Frontal cortex (tissue), 4 donors: ENCODE results near the gene SERINC3. TPM values are rescaled to one million over a fixed set of nuclear protein-coding genes. Genes with fewer than 3 reads are reported as not detected.

Source experiments
- DNase-seq, 2 donors: peaks; one replicate each; pipeline ENCODE4 v3.0.0; 2012; ENCODE audit warnings: low spot score in 2 of 2
- FAIRE-seq: peaks from 2 replicates; lab custom pipeline; 2012; peaks lifted over from hg19 to GRCh38; lab: Jason Lieb, UNC
- total RNA-seq: library from RNA; depleted of rRNA; stranded (reverse); fragments of >200 nt; gene quantifications from one replicate; pipeline ENCODE4 v1.2.3, GENCODE V29; 2014
- donor health status: control.
- donor health status: control.
- donor health status: control.

Gene SERINC3
- total RNA-seq, 1 donor from 2014 or later, result 89.7 TPM

- no peak for DNase-seq
- no peak for FAIRE-seq
Observed at GRCh38 chr20:44471481-44471882, 50.4 kb downstream of the SERINC3 start.

DNA sequence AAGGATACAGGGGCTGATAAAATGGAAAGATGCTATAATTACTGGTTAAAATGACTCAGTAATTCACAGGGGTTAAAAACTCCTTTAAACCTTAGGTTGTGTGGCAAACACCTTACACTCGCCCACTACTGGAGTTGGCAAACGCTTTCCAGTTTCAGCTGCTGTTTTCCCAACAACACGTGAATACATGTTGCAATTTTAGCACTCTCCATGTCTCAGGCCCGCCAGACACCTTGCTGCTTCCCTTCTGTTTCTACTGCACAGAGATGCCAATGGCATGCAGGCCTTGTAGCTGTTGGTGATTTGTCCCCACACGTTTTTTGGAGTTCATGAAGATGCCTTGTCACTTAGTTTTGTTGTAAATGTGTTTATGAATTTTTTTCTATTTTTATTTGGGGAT lies 51.5 kb downstream of the SERINC3 start:
- DNase-seq (no peak), FAIRE-seq (no peak)

- FAIRE-seq (no peak), DNase-seq (no peak)
Observed at GRCh38 chr20:44468044-44468782, 53.7 kb downstream of the SERINC3 start.

DNA sequence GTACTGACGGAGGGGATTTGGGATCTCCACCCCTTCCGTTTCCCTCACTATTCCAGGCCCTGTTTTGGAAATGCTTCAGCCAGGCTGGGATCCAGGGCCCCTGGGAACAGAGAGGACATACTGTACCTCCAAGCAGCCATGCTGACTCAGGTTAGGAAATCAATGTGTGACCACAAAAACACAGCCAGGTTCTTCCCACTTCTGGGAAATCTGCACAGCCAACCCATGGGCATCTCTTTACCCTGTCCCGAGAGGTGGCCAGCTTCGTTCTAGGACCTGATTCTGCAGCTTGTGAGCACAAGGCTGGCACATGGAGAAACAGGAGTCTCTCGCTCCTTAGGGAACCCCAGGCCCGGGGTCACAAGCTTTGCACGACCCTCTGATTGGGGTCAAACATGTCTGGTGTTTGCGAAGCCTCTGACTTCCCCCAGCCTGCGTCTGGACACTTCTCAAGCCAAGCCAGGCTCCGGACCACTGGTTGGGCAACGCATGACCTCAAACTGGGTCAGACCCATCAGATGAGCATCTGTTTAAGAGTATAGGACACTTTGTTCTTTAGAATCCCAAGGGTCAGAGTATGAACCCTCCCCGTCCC lies 54.5 kb downstream of the SERINC3 start:
- DNase-seq (no peak), FAIRE-seq (no peak)

- FAIRE-seq (no peak), DNase-seq (no peak)
Observed at GRCh38 chr20:44465001-44465560, 56.8 kb downstream of the SERINC3 start.

GRCh38 chr20:44464514-44464913 lies 57.4 kb downstream of the SERINC3 start:
- FAIRE-seq, result no peak

DNA sequence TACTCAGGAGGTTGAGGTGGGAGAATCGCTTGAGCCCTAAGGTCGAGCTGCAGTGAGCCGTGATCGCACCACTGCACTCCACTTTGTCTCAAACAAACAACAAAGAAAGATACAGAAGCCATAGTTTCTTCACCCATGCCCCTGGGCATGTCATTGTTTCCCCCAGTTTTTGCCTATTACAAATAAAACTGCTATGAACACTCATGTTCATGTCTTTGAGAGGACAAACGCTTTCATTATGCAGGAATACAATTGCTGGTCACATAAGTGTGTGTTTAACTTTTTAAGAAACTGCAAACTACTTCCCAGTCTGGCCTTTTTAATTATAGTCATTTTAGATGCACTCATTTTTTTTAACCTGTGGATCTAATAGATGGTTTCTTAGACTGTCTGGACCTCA lies 58.4 kb downstream of the SERINC3 start:
- FAIRE-seq, result no peak
- no peak for DNase-seq

More at GRCh38 chr20:44464514-44464913, 57.4 kb downstream of the SERINC3 start:
- DNase-seq, result no peak

DNA sequence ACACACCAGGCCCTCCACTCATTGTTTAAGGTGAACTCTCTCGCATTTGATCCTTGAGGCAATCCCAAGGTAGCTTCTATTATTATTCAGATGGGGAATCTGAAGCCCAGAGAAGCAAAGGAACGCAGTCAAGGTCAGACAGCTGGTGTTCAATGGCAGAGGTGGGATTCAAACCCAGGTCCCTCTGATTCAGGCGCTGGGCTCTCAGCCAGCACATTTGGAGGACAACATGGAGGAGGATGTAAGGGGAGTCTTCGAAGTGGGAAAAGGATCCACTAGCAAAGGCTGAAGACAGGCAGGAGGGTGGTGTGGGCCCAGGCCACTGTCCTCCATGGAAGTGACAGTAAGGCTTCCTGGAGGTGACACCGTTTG lies 60.1 kb downstream of the SERINC3 start:
- DNase-seq (no peak), FAIRE-seq (no peak)

- FAIRE-seq (no peak), DNase-seq (no peak)
Observed at GRCh38 chr20:44461142-44461802, 60.6 kb downstream of the SERINC3 start.

DNA sequence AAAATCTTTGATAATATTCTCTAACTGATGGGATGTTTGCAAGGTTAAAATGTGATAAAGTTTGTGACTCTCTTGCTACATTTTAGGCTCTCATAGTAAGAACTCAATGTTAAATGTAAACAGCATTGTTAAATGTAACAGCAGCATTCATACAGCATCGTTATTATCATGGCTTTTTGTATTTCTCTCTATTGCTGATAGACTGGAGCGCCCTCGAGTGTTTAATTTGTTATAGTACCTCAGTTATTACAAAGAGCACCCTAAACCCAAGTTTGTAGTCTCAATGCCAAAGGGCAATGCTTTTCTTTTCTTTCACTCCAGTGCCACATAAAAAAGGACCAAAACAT lies 61.1 kb downstream of the SERINC3 start:
- peak in 1 of 2 donors; percentile 15 for DNase-seq
- FAIRE-seq, result no peak

DNA sequence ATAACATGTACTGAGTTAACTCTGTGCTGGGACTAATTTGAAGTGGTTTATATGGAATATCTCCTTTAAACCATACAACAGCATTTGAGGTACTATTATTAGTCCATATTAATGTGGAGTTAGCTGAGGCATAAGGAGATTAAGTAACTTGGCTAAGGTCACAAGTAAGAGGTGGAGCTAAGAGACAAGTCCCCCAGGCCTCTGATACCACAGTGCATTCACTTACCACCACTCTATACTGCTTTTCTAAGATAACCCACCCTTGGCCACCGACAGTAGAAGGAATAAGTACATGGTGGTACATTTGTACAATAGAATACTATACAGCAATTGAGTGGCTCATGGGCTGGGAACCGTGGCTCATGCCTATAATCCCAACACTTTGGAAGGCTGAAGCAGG lies 62.6 kb downstream of the SERINC3 start:
- no peak for FAIRE-seq
- DNase-seq, result no peak

DNA sequence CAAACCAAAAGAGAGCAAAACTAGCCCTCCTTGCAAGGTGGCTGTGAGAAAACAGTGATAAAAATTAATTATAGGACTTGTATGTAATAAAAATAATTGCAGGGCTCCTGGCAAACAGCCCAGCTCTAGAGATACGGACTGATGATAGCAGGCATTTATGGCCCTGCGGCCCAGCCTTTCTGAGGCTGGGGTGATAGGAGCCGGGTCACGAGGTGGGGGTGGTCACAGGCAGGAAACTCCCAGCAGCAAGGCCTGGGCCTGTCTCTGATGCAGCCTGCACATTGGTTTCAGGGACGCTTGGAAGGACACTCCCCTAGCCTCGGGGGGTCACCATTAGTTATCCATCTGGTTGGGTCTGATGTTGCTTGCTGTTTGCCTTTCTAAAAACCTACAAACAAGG lies 64.9 kb downstream of the SERINC3 start:
- FAIRE-seq, result no peak
- DNase-seq, result no peak

GRCh38 chr20:44456611-44457010 lies 65.3 kb downstream of the SERINC3 start:
- no peak for FAIRE-seq
- no peak for DNase-seq

GRCh38 chr20:44455126-44455525 lies 66.7 kb downstream of the SERINC3 start:
- no peak for DNase-seq
- no peak for FAIRE-seq

DNA sequence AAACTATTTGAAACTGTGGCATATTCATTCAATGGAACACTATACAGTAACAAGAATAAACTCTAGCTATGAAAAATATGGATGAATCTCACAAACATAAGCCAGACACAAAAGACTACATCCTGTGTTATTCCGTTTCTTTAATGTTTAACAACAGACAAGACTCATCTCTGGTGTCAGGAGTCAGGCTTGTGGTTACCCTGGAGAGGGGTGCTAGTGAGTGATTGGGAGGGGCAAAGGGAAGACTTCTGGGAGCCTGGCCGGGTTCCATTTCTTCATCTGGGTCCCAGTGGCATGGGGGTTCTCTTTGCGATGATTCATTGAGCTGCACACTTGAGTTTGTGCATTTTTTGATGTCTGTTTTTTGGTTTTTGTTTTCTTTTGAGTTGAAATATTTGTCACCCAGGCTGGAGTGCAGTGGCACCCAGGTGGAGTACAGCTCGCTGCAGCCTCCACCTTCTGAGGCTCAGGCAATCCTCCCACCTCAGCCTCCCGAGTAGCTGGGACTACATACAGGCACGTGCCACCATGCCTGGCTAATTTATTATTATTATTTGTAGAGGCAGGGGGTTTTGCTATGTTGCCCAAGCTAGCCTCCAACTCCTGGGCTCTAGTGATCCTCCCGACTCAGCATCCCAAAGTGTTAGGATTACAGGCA lies 67.4 kb downstream of the SERINC3 start:
- FAIRE-seq, result no peak

GRCh38 chr20:44450903-44451450 lies 70.9 kb downstream of the SERINC3 start:
- no peak for FAIRE-seq
- no peak for DNase-seq

More for the DNA sequence above, 67.4 kb downstream of the SERINC3 start:
- DNase-seq, result no peak

DNA sequence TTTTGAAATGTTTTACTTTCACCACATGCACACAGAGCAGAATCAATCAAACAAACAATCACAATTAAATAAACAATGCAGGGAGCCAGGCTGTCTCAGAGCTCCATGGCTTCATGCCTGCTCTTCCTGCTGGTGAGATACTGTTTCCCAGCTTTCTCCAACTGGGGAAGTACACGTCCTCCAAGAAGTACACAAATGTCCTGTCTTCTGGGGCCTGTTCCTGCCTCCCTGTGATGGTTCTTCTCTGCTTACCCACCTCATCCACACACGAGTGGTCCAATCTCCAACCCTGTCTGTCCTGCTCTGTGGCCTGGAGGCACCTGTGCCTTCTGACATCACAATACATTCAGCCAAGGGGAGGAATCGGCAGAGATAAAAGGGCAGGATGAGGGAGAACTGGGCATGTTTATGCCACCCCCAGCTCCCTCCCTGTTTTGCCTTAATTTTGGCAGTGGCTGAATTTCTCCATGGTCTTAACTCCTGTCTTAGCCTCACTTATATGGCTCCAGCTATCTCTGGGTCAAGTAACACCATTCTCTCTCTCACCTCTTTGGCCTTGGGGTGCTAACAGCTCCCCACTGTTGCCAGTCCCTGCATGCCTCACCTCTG lies 71.5 kb downstream of the SERINC3 start:
- FAIRE-seq (no peak), DNase-seq (no peak)

DNA sequence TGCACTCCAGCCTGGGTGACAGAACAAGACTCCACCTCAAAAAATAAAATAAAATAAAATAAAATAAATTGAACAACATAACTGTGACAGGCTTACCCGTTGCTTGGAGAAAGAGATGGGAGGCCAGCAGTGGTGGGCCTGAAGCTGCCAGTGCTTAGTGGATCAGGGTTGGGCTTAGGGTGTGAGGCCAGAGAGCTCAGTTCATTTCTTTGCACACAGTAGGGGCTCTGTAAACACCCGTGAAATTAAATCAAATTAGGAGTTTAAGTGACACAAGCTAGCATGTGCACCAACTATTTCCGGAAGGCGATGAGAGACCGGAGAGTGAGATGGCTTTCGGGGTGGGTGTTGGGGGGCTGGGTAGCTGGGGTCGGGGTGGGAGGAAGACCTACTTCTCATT lies 72.0 kb downstream of the SERINC3 start:
- DNase-seq, result no peak
- FAIRE-seq, result no peak

GRCh38 chr20:44448753-44449546 lies 72.9 kb downstream of the SERINC3 start:
- no peak for DNase-seq
- no peak for FAIRE-seq
